SU-DHL-6 (cell line): Measurements from ENCODE around the gene ACAD10.

Experiments
- CTCF ChIP-seq: fragments of 200-600 bp; sonication (generic); IDR thresholded peaks from one replicate; pipeline ENCODE4 v1.5.1; 2017; ENCODE audit warnings: antibody characterized with exemption, mild to moderate bottlenecking, low read length, moderate library complexity; ENCODE audit not compliant: insufficient read depth, poor library complexity, severe bottlenecking
- EZH2phosphoT487 ChIP-seq: fragments of 200-600 bp; sonication (generic), shearing (Covaris generic); conservative IDR thresholded peaks from 2 replicates; pipeline ENCODE4 v1.6.1; 2018; ENCODE audit warnings: mild to moderate bottlenecking, antibody characterized with exemption, low read length, moderate library complexity, mixed read lengths

GRCh38 chr12:111784953-111785352, 99.1 kb downstream of the ACAD10 start:
- TF ChIP-seq CTCF (no peak), EZH2phosphoT487 (no peak)
